Tracheal epithelial cell (primary cell): Measurements from ENCODE around the gene WDR72. TPM values are rescaled to one million over a fixed set of nuclear protein-coding genes. Genes with fewer than 3 reads are reported as not detected.

ENCODE experiments used
- total RNA-seq: library from RNA; depleted of rRNA; stranded (reverse); fragments of >200 nt; gene quantifications from 2 replicates; pipeline ENCODE4 v1.2.1, GENCODE V29; 2014

Gene WDR72
- under 0.01 and 0.96 TPM in 2 replicates for total RNA-seq

DNA sequence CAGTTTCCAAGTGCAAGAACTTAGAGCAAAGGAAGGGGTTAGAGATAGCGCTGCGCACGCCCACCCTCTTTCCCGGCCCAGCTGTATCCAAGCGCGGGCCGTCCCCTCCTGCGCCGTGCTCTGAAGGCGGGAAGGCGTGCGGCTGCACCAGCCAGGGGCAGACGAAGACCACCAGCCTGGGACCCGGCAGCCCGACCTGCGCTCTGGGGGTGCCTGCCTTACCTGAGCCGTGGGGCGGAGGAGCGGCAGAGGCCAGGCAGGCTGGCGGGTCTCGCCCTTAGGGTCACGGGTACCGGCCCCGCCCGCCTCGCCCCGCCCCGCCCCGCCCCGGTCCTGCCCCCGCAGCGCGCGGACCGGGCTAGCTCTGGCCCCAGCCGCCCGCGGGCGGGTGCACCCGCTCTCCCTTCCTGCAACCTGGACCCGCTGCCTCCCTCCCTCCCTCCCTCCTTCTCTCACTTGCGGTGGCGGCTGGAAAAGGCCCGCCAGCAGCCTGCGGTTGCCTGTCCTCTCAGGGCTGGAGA is at the start of gene WDR72:
WDR72 (minus strand) TSS at position 253 of the 521 bp plus-strand sequence. CDS start 26,514 bp downstream, outside the sequence.

Other genes with a start within 250 kb of the WDR72 start
- gene UNC13C, start 218.8 kb upstream of the WDR72 start, total RNA-seq, result 0.43 and 0.72 TPM in 2 replicates